ENCODE measurements around the gene FAM120AOS. TPM values are rescaled to one million over a fixed set of nuclear protein-coding genes. Genes with fewer than 3 reads are reported as not detected.

Gene FAM120AOS
- total and polyA plus RNA-seq, 2 of the 8 experiments (the other 6 are each of a cell fraction or from before 2014, with no cell fraction given), result 29.6 to 37.6 TPM

GRCh38 chr9:93473411-93473810 is 20.0 kb upstream of the FAM120AOS start:
- Histone ChIP-seq H3K18ac (ENCODE audit: extremely low read depth, low read length) (no peak overlapping the region), H4K5ac (ENCODE audit: insufficient read length, low read depth, low read length) (no peak overlapping the region), H3K4me1 (replicated peaks in 1 of 4; ENCODE audit: control insufficient read depth in 3 of 4, insufficient read depth in 4 of 4, low read length in 3 of 4) (peaks cover 3 to 6% (median 5%) of the 10 kb centered on the region in 4 experiments; a peak in 5 of 7 replicates), H3K27me3 (replicated peaks in 1 of 4; ENCODE audit: control insufficient read depth in 3 of 4, extremely low read depth in 1 of 4, insufficient read depth in 3 of 4, low read length in 3 of 4) (no peaks in the 10 kb centered on the region), H3K23me2 (ENCODE audit: low read depth, low read length) (no peaks in the 10 kb centered on the region), H2BK12ac (ENCODE audit: low read depth, low read length) (no peak overlapping the region), H2AFZ (ENCODE audit: low read length) (no peak overlapping the region), H3K9ac (replicated peaks in 1 of 4; ENCODE audit: extremely low read depth in 1 of 4, low read depth in 3 of 4, low read length in 3 of 4) (no peak overlapping the region), H4K8ac (ENCODE audit: extremely low read depth, insufficient read depth, low read length) (no peak overlapping the region), H3K36me3 (ENCODE audit: control insufficient read depth in 2 of 4, insufficient read depth in 4 of 4, low read length in 3 of 4) (peaks cover 0 to 10% (median 2%) of the 10 kb centered on the region in 4 experiments; a peak in 2 of 8 replicates), H3K14ac (ENCODE audit: insufficient read length) (no peak overlapping the region), H2BK120ac (replicated peaks; ENCODE audit: low read depth, low read length) (no peak overlapping the region), H3K4ac (replicated peaks; ENCODE audit: insufficient read length, low read depth, low read length) (no peak overlapping the region), H4K91ac (replicated peaks; ENCODE audit: insufficient read length, low read length) (no peak overlapping the region), H3K23ac (ENCODE audit: insufficient read length) (no peak overlapping the region), H2BK15ac (ENCODE audit: low read length) (no peak overlapping the region), H3K56ac (replicated peaks; ENCODE audit: insufficient read length, low read depth, low read length) (no peak overlapping the region), H4K20me1 (replicated peaks in 1 of 2; ENCODE audit: control insufficient read depth in 1 of 2, insufficient read depth in 2 of 2, low read length in 2 of 2) (peaks cover 3 to 7% of the 10 kb centered on the region in 2 experiments), H2BK5ac (ENCODE audit: low read depth, low read length) (no peak overlapping the region), H3K9me3 (ENCODE audit: insufficient read depth in 2 of 2, low read depth in 1 of 2, low read length in 1 of 2) (no peaks in the 10 kb centered on the region), H2BK20ac (ENCODE audit: low read length) (no peak overlapping the region), H3K79me1 (ENCODE audit: low read depth, low read length) (peaks cover 7% of the 10 kb centered on the region), H3K4me3 (ENCODE audit: extremely low read depth in 1 of 4, insufficient read depth in 2 of 4, low read depth in 3 of 4, low read length in 4 of 4) (no peak overlapping the region), H3K79me2 (ENCODE audit: control insufficient read depth in 1 of 2, insufficient read depth in 2 of 2, low read length in 2 of 2) (peaks cover 3 to 56% of the 10 kb centered on the region in 2 experiments; a peak in 3 of 4 replicates), H3K27ac (ENCODE audit: low read depth, low read length) (no peak overlapping the region), H2AK5ac (ENCODE audit: low read depth, low read length) (no peak overlapping the region), H3K4me2 (ENCODE audit: insufficient read depth in 1 of 2, low read depth in 2 of 2, low read length in 2 of 2) (no peak overlapping the region)
- POLR2A ChIA-PET (ENCODE audit: partially characterized antibody), result interaction anchor here (1.0 kb wide), 1 partner anchor 112 kb away, joined by 4 read pairs; no protein-coding TSS in a partner anchor
- 89% methylated on average over 5 of the region's 5 CpGs; no CpG with 5 or more reads in 1 of the 2 experiments for WGBS, 2 experiments (ENCODE audit: extremely low coverage in 1 of 2, insufficient coverage in 1 of 2, insufficient read length in 1 of 2, insufficient replicate concordance in 2 of 2, low coverage in 1 of 2, low lambda C conversion rate in 2 of 2, missing lambda C conversion rate in 1 of 2)
- CTCF ChIA-PET (ENCODE audit: partially characterized antibody), result interaction anchor here (1.2 to 1.4 kb wide), 4 partner anchors 8 to 119 kb away, joined by 3 to 5 read pairs (median 3); no protein-coding TSS in a partner anchor
- FAIRE-seq (no peak), DNase-seq (ENCODE audit: low read depth in 1 of 2, low spot score in 2 of 2) (no peak)
- TF ChIP-seq RXRA (IDR thresholded peaks at IDR 0.05; ENCODE audit: insufficient read depth, low read depth, low read length), result no peak
